Stimulated activated CD4-positive, alpha-beta T cell treated with anti-CD3 and anti-CD28 coated beads, Interleukin-15, amount 100 ng/mL, for 24 hours (primary cell): ENCODE data around the gene CCL4.
"Not testable (repeated sequence)": the region's sequence is repeated elsewhere in the genome, so short reads cannot be mapped to it uniquely, and the experiment has no call there.

Experiments
- DNase-seq: peaks from one replicate; pipeline ENCODE4 v3.0.0-alpha.2; 2020

CCL4 gene

GRCh38 chr17:36088670-36089338, 14.8 kb upstream of the CCL4 start:
- DNase-seq: no peak

- DNase-seq: no peak
Measured at GRCh38 chr17:36089339-36089865, 14.2 kb upstream of the CCL4 start.

GRCh38 chr17:36089888-36090836, 13.5 kb upstream of the CCL4 start, which contains the start of gene CCL3:
Gene CCL3 (minus strand): TSS chr17:36090143. CDS start chr17:36090058, 85 bp downstream.
- DNase-seq: peak; percentile 63

- peak; percentile 67 for DNase-seq
Measured at GRCh38 chr17:36092230-36092629, 11.4 kb upstream of the CCL4 start.

GRCh38 chr17:36092715-36093114, 10.9 kb upstream of the CCL4 start:
- DNase-seq: not testable (repeated sequence)

GRCh38 chr17:36094232-36094631, 9.4 kb upstream of the CCL4 start:
- no peak for DNase-seq

- DNase-seq: no peak
Measured at GRCh38 chr17:36094746-36095145, 8.9 kb upstream of the CCL4 start.

GRCh38 chr17:36095992-36096391, 7.6 kb upstream of the CCL4 start:
- DNase-seq: no peak

GRCh38 chr17:36099004-36099403, 4.6 kb upstream of the CCL4 start:
- not testable (repeated sequence) for DNase-seq

- not testable (repeated sequence) for DNase-seq
Measured at GRCh38 chr17:36104246-36104645, 619 bp downstream of the CCL4 start.

GRCh38 chr17:36104701-36105181, 1.1 kb downstream of the CCL4 start:
- no peak for DNase-seq

GRCh38 chr17:36105781-36106492, 2.3 kb downstream of the CCL4 start:
- DNase-seq: no peak

- no peak for DNase-seq
Measured at GRCh38 chr17:36106493-36106835, 2.8 kb downstream of the CCL4 start.

- DNase-seq: no peak
Measured at GRCh38 chr17:36107660-36108059, 4.0 kb downstream of the CCL4 start.

GRCh38 chr17:36108265-36108664, 4.6 kb downstream of the CCL4 start:
- DNase-seq: not testable (repeated sequence)

- DNase-seq: no peak
Measured at GRCh38 chr17:36111068-36111490, 7.5 kb downstream of the CCL4 start.

GRCh38 chr17:36112572-36112971, 8.9 kb downstream of the CCL4 start:
- no peak for DNase-seq

- not testable (repeated sequence) for DNase-seq
Measured at GRCh38 chr17:36113131-36113530, 9.5 kb downstream of the CCL4 start.

GRCh38 chr17:36114971-36115648, 11.5 kb downstream of the CCL4 start:
- DNase-seq: not testable (repeated sequence)

GRCh38 chr17:36115649-36115977, 12.0 kb downstream of the CCL4 start:
- not testable (repeated sequence) for DNase-seq

- peak; percentile 64 for DNase-seq
Measured at GRCh38 chr17:36117505-36118382, 14.1 kb downstream of the CCL4 start.
